GM18867 (cell line): ENCODE data around the gene ACD.

ENCODE experiments used
- ATAC-seq: cut with Tn5 transposase; IDR thresholded peaks from one replicate; pipeline ENCODE4 v1.9.1; 2021; ENCODE audit warnings: mild to moderate bottlenecking, moderate library complexity; ENCODE audit not compliant: unreplicated experiment

Gene ACD

GRCh38 chr16:67676516-67676915 is 16.5 kb upstream of the ACD start:
- ATAC-seq, result no peak

GRCh38 chr16:67675999-67676398 is 15.9 kb upstream of the ACD start:
- no peak for ATAC-seq

GRCh38 chr16:67675579-67675935 is 15.5 kb upstream of the ACD start:
- no peak for ATAC-seq

GRCh38 chr16:67674851-67675578 is 15.0 kb upstream of the ACD start:
- no peak for ATAC-seq

- no peak for ATAC-seq
Measured at GRCh38 chr16:67673712-67674580, 13.9 kb upstream of the ACD start.

GRCh38 chr16:67672739-67673662 is 12.9 kb upstream of the ACD start:
- no peak for ATAC-seq

- no peak for ATAC-seq
Measured at GRCh38 chr16:67672306-67672705, 12.2 kb upstream of the ACD start.

GRCh38 chr16:67669499-67670101 is 9.5 kb upstream of the ACD start:
- ATAC-seq, result no peak

GRCh38 chr16:67668495-67669157 is 8.6 kb upstream of the ACD start:
- ATAC-seq, result no peak

GRCh38 chr16:67667817-67668494 is 7.9 kb upstream of the ACD start:
- peak; percentile 62 for ATAC-seq

GRCh38 chr16:67667453-67667816 is 7.4 kb upstream of the ACD start:
- no peak for ATAC-seq

GRCh38 chr16:67666559-67667452 is 6.7 kb upstream of the ACD start, which contains the start of the genes C16orf86 and ENKD1:
TSS of gene C16orf86 (plus strand) at chr16:67666814. CDS start at chr16:67666971, 157 bp downstream.
TSS of gene ENKD1 (minus strand) at chr16:67666750. CDS start at chr16:67666442, 308 bp downstream.
- ATAC-seq, result peak; percentile 59

- no peak for ATAC-seq
Measured at GRCh38 chr16:67666032-67666551, 6.0 kb upstream of the ACD start.

GRCh38 chr16:67665598-67665997 is 5.5 kb upstream of the ACD start:
- ATAC-seq, result no peak

GRCh38 chr16:67664871-67665270 is 4.8 kb upstream of the ACD start:
- ATAC-seq, result no peak

GRCh38 chr16:67664258-67664657 is 4.2 kb upstream of the ACD start:
- ATAC-seq, result no peak

- ATAC-seq, result no peak
Measured at GRCh38 chr16:67663877-67664222, 3.8 kb upstream of the ACD start.

- no peak for ATAC-seq
Measured at GRCh38 chr16:67663151-67663876, 3.3 kb upstream of the ACD start.
